DMS79 treated with DMSO at 0.1 percent for 48 hours (cell line): ENCODE data around the gene ACTA2.

Source experiments
- DNase-seq: peaks from one replicate; lab custom pipeline; 2025; lab: John Stamatoyannopoulos, UW

The ACTA2 gene

DNA sequence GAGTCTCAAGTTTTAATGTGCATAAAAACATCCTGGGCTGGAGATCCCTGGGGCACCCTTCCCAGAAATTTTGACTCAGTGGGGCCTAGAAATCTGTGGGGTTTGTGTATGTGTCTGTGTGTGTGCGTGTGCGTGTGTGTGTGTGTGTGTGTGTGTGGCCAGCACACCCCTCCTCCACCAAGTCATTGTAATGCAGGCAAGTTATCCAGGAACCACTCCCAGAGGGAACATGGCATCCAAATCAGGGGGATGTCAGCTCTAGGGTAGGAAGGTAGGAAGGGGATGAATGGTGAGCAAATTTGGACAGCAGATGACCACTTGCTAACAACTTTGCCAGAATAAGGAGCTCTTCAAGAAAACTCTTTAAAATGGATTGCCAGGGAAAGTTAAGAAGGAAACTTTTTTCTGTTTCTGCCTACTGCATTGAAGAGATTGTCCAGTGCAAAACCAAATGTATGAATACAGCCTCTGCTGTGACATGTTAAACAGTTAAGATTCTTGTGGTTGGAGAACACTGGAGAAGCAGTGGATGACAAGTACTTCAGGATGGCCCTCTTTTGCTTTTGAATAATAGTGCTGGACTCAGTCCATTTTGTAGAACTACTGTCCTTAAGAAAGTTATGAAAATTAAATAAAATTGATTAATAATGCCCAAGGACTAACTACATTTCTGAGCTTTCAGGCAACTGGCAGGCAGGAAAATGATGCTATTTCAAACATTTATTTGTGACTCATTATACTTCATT is 60.2 kb downstream of the ACTA2 start:
- DNase-seq, result no peak

- DNase-seq, result no peak
Measured at GRCh38 chr10:88890681-88891381, 61.7 kb downstream of the ACTA2 start.

DNA sequence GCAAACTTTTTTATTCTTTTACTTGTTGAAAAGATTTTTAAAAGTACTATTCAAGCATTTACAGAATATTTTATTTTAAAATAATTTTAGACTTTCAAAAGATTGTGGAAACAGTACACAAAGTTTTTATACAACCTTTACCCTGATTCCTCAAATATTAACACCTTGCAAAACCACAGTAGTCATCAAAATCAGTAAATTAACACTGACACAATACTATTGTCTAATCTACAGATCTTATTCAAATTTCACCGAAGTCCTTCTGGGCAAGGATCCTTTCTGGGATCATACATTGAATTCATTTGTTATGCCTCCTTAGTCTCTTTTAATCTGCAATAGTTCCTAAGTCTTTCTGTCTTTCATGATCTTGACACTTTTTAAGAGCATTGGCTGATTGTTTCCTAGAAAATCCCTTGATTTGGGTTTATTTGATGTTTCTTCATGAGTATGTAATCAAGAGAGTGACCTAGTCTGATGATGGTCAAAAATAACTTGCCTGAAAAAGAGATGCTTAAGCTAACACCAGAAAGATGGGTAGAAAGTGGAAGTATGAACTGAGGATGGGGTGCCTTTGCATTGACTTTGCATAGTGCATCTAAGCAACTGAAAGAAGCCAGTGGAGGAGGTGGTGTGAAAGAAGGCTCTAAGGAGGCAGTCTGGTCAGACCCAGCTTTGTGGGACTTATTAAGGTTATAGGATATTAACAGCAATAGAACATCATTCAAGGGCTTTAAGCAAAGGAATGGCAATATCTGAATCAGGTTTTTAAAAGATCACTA is 62.8 kb downstream of the ACTA2 start:
- DNase-seq, result no peak

DNA sequence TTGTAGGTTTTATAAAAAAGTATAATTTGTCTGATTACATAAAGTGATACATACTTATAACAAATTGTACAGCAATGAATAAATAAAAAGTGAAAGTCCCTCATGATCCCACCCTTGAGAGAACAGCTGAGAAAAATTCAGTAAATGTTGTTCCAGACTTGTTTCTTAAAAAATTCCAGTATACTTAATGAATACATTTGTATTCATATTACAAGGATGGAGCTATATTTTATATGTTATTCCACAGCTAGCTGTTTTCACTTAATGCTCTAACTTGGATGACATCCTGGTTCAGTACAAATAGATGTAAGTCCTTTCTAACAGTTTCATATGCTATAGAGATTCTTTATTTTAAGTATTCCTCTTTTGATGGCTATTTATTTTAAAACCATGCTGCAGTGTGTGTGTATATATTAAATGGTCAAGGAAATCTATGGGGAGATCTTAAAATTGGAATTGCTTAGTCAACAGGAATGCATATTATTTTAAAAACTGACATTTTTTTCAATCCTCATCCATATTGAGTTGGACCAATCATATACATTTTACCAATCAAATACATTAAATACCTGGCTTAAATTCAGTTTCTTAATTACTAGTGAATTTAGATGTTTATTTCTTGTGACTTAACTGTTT is 63.6 kb downstream of the ACTA2 start:
- no peak for DNase-seq

DNA sequence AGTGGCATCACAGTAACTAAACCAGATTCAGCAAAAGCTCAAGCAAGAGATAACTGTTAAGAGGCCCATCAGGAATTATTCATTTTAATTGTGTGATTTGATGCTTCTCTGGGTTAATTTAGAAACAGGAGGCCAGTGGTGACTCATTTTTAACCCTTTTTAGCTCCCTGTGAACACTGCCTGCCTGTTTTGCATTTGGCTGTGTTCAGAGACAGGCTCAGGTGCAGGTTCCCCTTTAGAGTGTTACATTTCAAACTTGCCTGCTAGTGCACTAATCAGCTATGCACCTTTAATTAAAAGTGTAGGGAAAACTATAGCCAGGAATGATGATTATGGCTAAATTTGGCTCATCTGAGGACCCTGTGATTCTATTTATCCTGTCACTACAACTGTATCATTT is 66.0 kb downstream of the ACTA2 start:
- DNase-seq, result no peak
